ENCODE measurements around the gene MYL10.

GRCh38 chr7:101595766-101596537 is 33.1 kb downstream of the MYL10 start:
- TF ChIP-seq GABPA (IDR thresholded peaks at IDR 0.05; ENCODE audit: low read depth) = no peak
- no peak for TF ChIP-seq MAX (IDR thresholded peaks at IDR 0.05; ENCODE audit: low read depth)
